ACC112 (cell line): Measurements from ENCODE around the gene PPP1R15B.

ENCODE experiments used
- H2AFZ ChIP-seq: fragments of 200-600 bp; sonication (generic); one replicate; pipeline ENCODE4 v1.6.0; 2017; ENCODE audit warnings: antibody characterized with exemption, low read length; ENCODE audit not compliant: unreplicated experiment
- H3K27ac ChIP-seq: fragments of 200-600 bp; sonication (generic); 2 replicates; pipeline ENCODE4 v1.5.1; 2014; ENCODE audit warnings: low read depth, mild to moderate bottlenecking, antibody characterized with exemption, low read length, moderate library complexity
- H3K27me3 ChIP-seq: fragments of 200-600 bp; sonication (generic); 2 replicates; pipeline ENCODE4 v1.6.1; 2014; ENCODE audit warnings: mild to moderate bottlenecking, antibody characterized with exemption, low read length, moderate library complexity, mixed read lengths; ENCODE audit not compliant: insufficient read depth
- H3K36me3 ChIP-seq: fragments of 200-600 bp; sonication (generic); 2 replicates; pipeline ENCODE4 v1.6.1; 2016; ENCODE audit warnings: mild to moderate bottlenecking, antibody characterized with exemption, low read length, moderate library complexity, mixed read lengths; ENCODE audit not compliant: insufficient read depth
- H3K4me1 ChIP-seq: fragments of 200-600 bp; sonication (generic); one replicate; pipeline ENCODE4 v1.6.1; 2016; ENCODE audit warnings: low read length, mixed read lengths; ENCODE audit not compliant: insufficient read depth, unreplicated experiment, control insufficient read depth
- H3K4me3 ChIP-seq: fragments of 200-600 bp; sonication (generic); 2 replicates; pipeline ENCODE4 v1.5.1; 2014; ENCODE audit warnings: mild to moderate bottlenecking, low read depth, low read length
- H3K79me2 ChIP-seq: fragments of 200-600 bp; sonication (generic); one replicate; pipeline ENCODE4 v1.6.0; 2016; ENCODE audit warnings: low read length; ENCODE audit not compliant: control insufficient read depth, unreplicated experiment, insufficient read depth

Gene PPP1R15B

GRCh38 chr1:204450461-204451257 is 39.0 kb upstream of the PPP1R15B start:
- Histone ChIP-seq H3K27ac (no peak overlapping the region), H3K27me3 (no peaks in the 10 kb centered on the region), H3K4me1 (no peaks in the 10 kb centered on the region), H3K4me3 (no peak overlapping the region), H3K36me3 (no peaks in the 10 kb centered on the region), H2AFZ (no peak overlapping the region), H3K79me2 (no peaks in the 10 kb centered on the region)

GRCh38 chr1:204449678-204450280 is 38.2 kb upstream of the PPP1R15B start:
- no peaks in the 10 kb centered on the region for H3K4me1 ChIP-seq
- H2AFZ ChIP-seq: no peak overlapping the region
- H3K36me3 ChIP-seq: no peaks in the 10 kb centered on the region
- H3K4me3 ChIP-seq: no peak overlapping the region
- H3K27ac ChIP-seq: no peak overlapping the region
- H3K27me3 ChIP-seq: no peaks in the 10 kb centered on the region
- no peaks in the 10 kb centered on the region for H3K79me2 ChIP-seq

GRCh38 chr1:204448991-204449677 is 37.5 kb upstream of the PPP1R15B start:
- Histone ChIP-seq H2AFZ (no peak overlapping the region), H3K4me3 (no peak overlapping the region), H3K27me3 (no peaks in the 10 kb centered on the region), H3K36me3 (no peaks in the 10 kb centered on the region), H3K4me1 (no peaks in the 10 kb centered on the region), H3K27ac (no peak overlapping the region), H3K79me2 (no peaks in the 10 kb centered on the region)

GRCh38 chr1:204448344-204448964 is 36.8 kb upstream of the PPP1R15B start:
- H3K4me1 ChIP-seq: no peaks in the 10 kb centered on the region
- no peaks in the 10 kb centered on the region for H3K79me2 ChIP-seq
- H3K27me3 ChIP-seq: no peaks in the 10 kb centered on the region
- H3K27ac ChIP-seq: no peak overlapping the region
- no peak overlapping the region for H2AFZ ChIP-seq
- no peak overlapping the region for H3K4me3 ChIP-seq
- H3K36me3 ChIP-seq: no peaks in the 10 kb centered on the region

- Histone ChIP-seq H3K4me3 (no peak overlapping the region), H3K27ac (no peak overlapping the region), H2AFZ (no peak overlapping the region), H3K4me1 (no peaks in the 10 kb centered on the region), H3K36me3 (no peaks in the 10 kb centered on the region), H3K79me2 (no peaks in the 10 kb centered on the region), H3K27me3 (no peaks in the 10 kb centered on the region)
Observed at GRCh38 chr1:204447736-204448135, 36.1 kb upstream of the PPP1R15B start.

- Histone ChIP-seq H3K27me3 (no peaks in the 10 kb centered on the region), H2AFZ (no peak overlapping the region), H3K27ac (no peak overlapping the region), H3K4me1 (no peaks in the 10 kb centered on the region), H3K36me3 (no peaks in the 10 kb centered on the region), H3K79me2 (no peaks in the 10 kb centered on the region), H3K4me3 (no peak overlapping the region)
Observed at GRCh38 chr1:204447190-204447589, 35.6 kb upstream of the PPP1R15B start.

- Histone ChIP-seq H2AFZ (no peak overlapping the region), H3K27me3 (no peaks in the 10 kb centered on the region), H3K27ac (no peak overlapping the region), H3K4me3 (no peak overlapping the region), H3K36me3 (no peaks in the 10 kb centered on the region), H3K4me1 (no peaks in the 10 kb centered on the region), H3K79me2 (no peaks in the 10 kb centered on the region)
Observed at GRCh38 chr1:204446413-204447111, 34.9 kb upstream of the PPP1R15B start.

GRCh38 chr1:204445860-204446412 is 34.3 kb upstream of the PPP1R15B start:
- Histone ChIP-seq H3K27me3 (no peaks in the 10 kb centered on the region), H3K79me2 (no peaks in the 10 kb centered on the region), H3K27ac (no peak overlapping the region), H2AFZ (no peak overlapping the region), H3K4me3 (no peak overlapping the region), H3K4me1 (no peaks in the 10 kb centered on the region), H3K36me3 (no peaks in the 10 kb centered on the region)

- Histone ChIP-seq H3K4me1 (peaks cover under 1% of the 10 kb centered on the region), H3K79me2 (no peaks in the 10 kb centered on the region), H3K36me3 (no peaks in the 10 kb centered on the region), H3K27ac (no peak overlapping the region), H3K4me3 (no peak overlapping the region), H2AFZ (no peak overlapping the region), H3K27me3 (no peaks in the 10 kb centered on the region)
Observed at GRCh38 chr1:204443871-204444581, 32.4 kb upstream of the PPP1R15B start.
